Smooth muscle cell (in vitro differentiated cells): Measurements from ENCODE around the gene MRM3. TPM values are rescaled to one million over a fixed set of nuclear protein-coding genes. Genes with fewer than 3 reads are reported as not detected.
A peak's percentile ranks its signal among the peaks of the same experiment; 100 is the strongest.

ENCODE experiments used
- DNase-seq: peaks from one replicate; lab custom pipeline; 2025; ENCODE audit not compliant: unreplicated experiment; lab: John Stamatoyannopoulos, UW
- H2AFZ ChIP-seq: fragments of 200-600 bp; sonication (generic); 2 replicates; pipeline ENCODE4 v1.6.0; 2016; ENCODE audit warnings: antibody characterized with exemption, low read depth, mild to moderate bottlenecking
- H3F3A ChIP-seq: fragments of 200-600 bp; sonication (generic); 2 replicates; pipeline ENCODE4 v1.6.0; 2017; ENCODE audit warnings: antibody characterized with exemption, low read depth
- H3K27ac ChIP-seq: fragments of 200-600 bp; sonication (generic); 2 replicates; pipeline ENCODE4 v1.5.1; 2016; ENCODE audit warnings: low read depth, mild to moderate bottlenecking
- H3K27me3 ChIP-seq: fragments of 200-600 bp; sonication (generic); 2 replicates; pipeline ENCODE4 v1.6.1; 2016; ENCODE audit warnings: low read depth, mild to moderate bottlenecking
- H3K36me3 ChIP-seq: fragments of 200-600 bp; sonication (generic); 2 replicates; pipeline ENCODE4 v1.5.1; 2016; ENCODE audit warnings: low read depth
- H3K4me1 ChIP-seq: fragments of 200-600 bp; sonication (generic); 2 replicates; pipeline ENCODE4 v1.5.1; 2016; ENCODE audit warnings: low read depth
- H3K4me2 ChIP-seq: fragments of 200-600 bp; sonication (generic); 2 replicates; pipeline ENCODE4 v1.6.0; 2016; ENCODE audit warnings: mild to moderate bottlenecking
- H3K4me3 ChIP-seq: fragments of 200-600 bp; sonication (generic); 2 replicates; pipeline ENCODE4 v1.5.1; 2016; ENCODE audit warnings: mild to moderate bottlenecking
- H3K79me2 ChIP-seq: fragments of 200-600 bp; sonication (generic); 2 replicates; pipeline ENCODE4 v1.6.0; 2016; ENCODE audit warnings: low read depth, mild to moderate bottlenecking
- H3K9ac ChIP-seq: fragments of 200-600 bp; sonication (generic); 2 replicates; pipeline ENCODE4 v1.6.0; 2016; ENCODE audit warnings: low read depth
- H3K9me3 ChIP-seq: fragments of 200-600 bp; sonication (generic); replicated peaks from 2 replicates; pipeline ENCODE4 v1.5.1; 2016; ENCODE audit warnings: low read depth
- H4K20me1 ChIP-seq: fragments of 200-600 bp; sonication (generic); 2 replicates; pipeline ENCODE4 v1.6.0; 2016; ENCODE audit warnings: low read depth
- CTCF ChIP-seq: fragments of 200-600 bp; sonication (generic); IDR thresholded peaks from 2 replicates; pipeline ENCODE4 v1.5.1; 2017; ENCODE audit warnings: borderline replicate concordance, mild to moderate bottlenecking, antibody characterized with exemption; ENCODE audit not compliant: insufficient read depth, poor library complexity, severe bottlenecking
- WGBS: methylation state at CpG from one replicate; pipeline ENCODE4 v1.1.7; 2016; ENCODE audit warnings: low lambda C conversion rate; 5-methylcytosine and 5-hydroxymethylcytosine counted together
- polyA plus RNA-seq: library from polyadenylated mRNA; unstranded; fragments of >200 nt; fragmentation: Nextera tagmentation; extraction: Ambion mirVana; gene quantifications from 2 replicates; pipeline ENCODE4 v1.2.1, GENCODE V29; 2016
- total RNA-seq: library from RNA; depleted of rRNA; stranded (reverse); fragments of >200 nt; gene quantifications from 2 replicates; pipeline ENCODE4 v1.2.3, GENCODE V29; 2014

Gene MRM3
- total and polyA plus RNA-seq, 2 experiments from 2014 or later, result 8.7 to 12.8 TPM

- Histone ChIP-seq H3K9me3 (no peaks in the 10 kb centered on the region), H3K36me3 (no peaks in the 10 kb centered on the region), H2AFZ (no peak overlapping the region)
Observed at GRCh38 chr17:799261-799660, 17.1 kb downstream of the MRM3 start.

GRCh38 chr17:800446-801242 lies 18.5 kb downstream of the MRM3 start:
- no peaks in the 10 kb centered on the region for H3K27me3 ChIP-seq

More at GRCh38 chr17:799261-799660, 17.1 kb downstream of the MRM3 start:
- Histone ChIP-seq H3K27me3 (no peaks in the 10 kb centered on the region), H3K27ac (no peak overlapping the region), H3K4me3 (no peak overlapping the region), H3K9ac (no peak overlapping the region), H3K4me2 (no peak overlapping the region), H3F3A (peaks cover 7% of the 10 kb centered on the region), H4K20me1 (peaks cover 29% of the 10 kb centered on the region), H3K79me2 (no peaks in the 10 kb centered on the region), H3K4me1 (peaks cover 4% of the 10 kb centered on the region)
- WGBS, result 96% methylated on average over 11 of the region's 11 CpGs
- no peak for TF ChIP-seq CTCF
- no peak for DNase-seq

DNA sequence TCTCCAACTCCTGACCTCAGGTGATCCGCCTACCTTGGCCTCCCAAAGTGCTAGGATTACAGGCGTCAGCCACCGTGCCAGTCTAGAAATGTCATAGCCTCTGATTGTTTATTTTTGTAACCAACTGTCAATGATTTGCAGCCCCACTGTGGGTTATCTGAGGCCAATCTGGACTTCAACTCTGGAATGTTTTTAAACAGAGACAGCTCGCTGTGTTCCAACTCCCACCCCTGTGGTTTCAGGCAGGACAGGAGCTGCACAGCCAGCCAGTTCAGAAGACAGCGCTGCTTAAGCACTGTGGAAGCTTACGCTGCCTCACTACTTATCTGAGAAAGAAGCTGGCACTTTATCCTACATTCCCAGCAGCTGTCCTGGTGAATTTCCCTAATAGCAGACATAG lies 19.5 kb downstream of the MRM3 start:
- TF ChIP-seq CTCF, result no peak
- Histone ChIP-seq H3K4me3 (no peak overlapping the region), H3K9ac (no peak overlapping the region), H3K4me2 (no peak overlapping the region), H3K9me3 (no peaks in the 10 kb centered on the region), H3K27ac (peak overlapping the region; percentile 31), H3K79me2 (no peaks in the 10 kb centered on the region), H3K36me3 (no peaks in the 10 kb centered on the region), H2AFZ (no peak overlapping the region), H3K4me1 (peaks cover 3% of the 10 kb centered on the region), H4K20me1 (peaks cover 51% of the 10 kb centered on the region), H3K27me3 (no peaks in the 10 kb centered on the region), H3F3A (no peaks in the 10 kb centered on the region)
- DNase-seq, result no peak
- WGBS, result 55% methylated on average over 6 of the region's 6 CpGs

More at GRCh38 chr17:800446-801242, 18.5 kb downstream of the MRM3 start:
- no peak for TF ChIP-seq CTCF
- Histone ChIP-seq H3K9me3 (no peaks in the 10 kb centered on the region), H3K36me3 (no peaks in the 10 kb centered on the region), H4K20me1 (peaks cover 41% of the 10 kb centered on the region), H3K9ac (no peak overlapping the region), H3K27ac (no peak overlapping the region), H3K79me2 (no peaks in the 10 kb centered on the region), H3K4me1 (peaks cover 3% of the 10 kb centered on the region), H3F3A (peaks cover 3% of the 10 kb centered on the region), H3K4me2 (no peak overlapping the region), H3K4me3 (no peak overlapping the region), H2AFZ (no peak overlapping the region)
- whole genome bisulfite sequencing, result 92% methylated on average over 39 of the region's 39 CpGs
- no peak for DNase-seq

- no peak for TF ChIP-seq CTCF
Observed at GRCh38 chr17:802481-802880, 20.3 kb downstream of the MRM3 start.

More at GRCh38 chr17:802481-802880, 20.3 kb downstream of the MRM3 start:
- Histone ChIP-seq H3K4me2 (no peak overlapping the region), H3K4me1 (peaks cover 3% of the 10 kb centered on the region), H2AFZ (no peak overlapping the region), H3K9me3 (no peaks in the 10 kb centered on the region), H3K27ac (no peak overlapping the region), H3K9ac (no peak overlapping the region), H3K4me3 (no peak overlapping the region), H3K79me2 (no peaks in the 10 kb centered on the region), H3K36me3 (no peaks in the 10 kb centered on the region), H3F3A (no peaks in the 10 kb centered on the region), H4K20me1 (peaks cover 59% of the 10 kb centered on the region), H3K27me3 (no peaks in the 10 kb centered on the region)
- WGBS, result 94% methylated on average over 14 of the region's 14 CpGs
- DNase-seq, result no peak
